ENCODE data around the gene IL15.
"Not testable (repeated sequence)": the region's sequence is repeated elsewhere in the genome, so short reads cannot be mapped to it uniquely, and the experiment has no call there.

The IL15 gene, protein sequence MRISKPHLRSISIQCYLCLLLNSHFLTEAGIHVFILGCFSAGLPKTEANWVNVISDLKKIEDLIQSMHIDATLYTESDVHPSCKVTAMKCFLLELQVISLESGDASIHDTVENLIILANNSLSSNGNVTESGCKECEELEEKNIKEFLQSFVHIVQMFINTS

DNA sequence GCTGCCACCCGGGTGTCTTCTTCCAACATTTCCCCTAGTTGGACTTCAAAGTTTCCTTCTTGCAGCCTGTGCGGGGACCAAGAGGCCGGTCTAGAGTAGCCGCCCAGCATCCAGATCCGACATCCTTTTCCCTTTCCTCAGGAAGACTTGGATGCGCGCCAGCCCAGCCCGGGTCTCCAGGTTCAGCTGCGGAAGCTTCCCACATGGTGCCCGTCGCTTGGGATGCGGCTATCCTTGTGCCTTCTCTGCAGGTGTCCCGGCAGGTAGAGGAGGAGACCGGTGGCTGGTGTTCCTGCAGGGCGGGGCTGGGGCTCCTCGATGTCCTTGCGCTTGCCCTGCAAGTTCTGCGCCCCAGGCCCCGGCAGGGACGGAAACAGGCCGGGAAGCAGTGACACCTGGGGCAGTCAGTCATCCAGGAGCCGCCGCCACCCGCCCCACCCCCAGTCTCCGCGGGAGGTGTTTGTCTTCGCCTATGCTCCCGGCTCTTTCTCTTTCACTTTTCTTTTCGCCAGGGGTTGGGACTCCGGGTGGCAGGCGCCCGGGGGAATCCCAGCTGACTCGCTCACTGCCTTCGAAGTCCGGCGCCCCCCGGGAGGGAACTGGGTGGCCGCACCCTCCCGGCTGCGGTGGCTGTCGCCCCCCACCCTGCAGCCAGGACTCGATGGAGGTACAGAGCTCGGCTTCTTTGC is at the start of gene IL15:
Gene IL15 (plus strand): TSS at position 502 of the 689 bp plus-strand sequence. CDS start 82,882 bp downstream, outside the sequence.
- DNase-seq (ENCODE audit: low read depth): peak; percentile 63

DNA sequence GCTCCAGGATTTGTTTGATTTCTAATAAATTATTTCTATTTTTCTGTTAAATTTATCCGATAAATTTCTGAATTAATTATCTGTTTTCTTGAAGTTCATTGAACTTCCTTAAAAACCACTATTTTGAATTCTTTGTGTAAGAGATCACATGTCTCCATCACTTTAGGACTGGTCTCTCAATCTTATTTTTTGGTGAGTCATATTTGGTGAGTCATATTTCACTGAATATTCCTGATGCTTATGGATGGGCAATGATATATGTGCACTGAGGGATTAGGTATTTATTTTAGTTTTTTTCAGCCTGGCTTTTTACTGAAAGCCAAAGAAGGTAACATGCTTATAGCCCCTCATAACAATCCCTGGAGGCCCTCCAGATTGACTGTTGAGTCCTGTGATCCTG is 48.5 kb upstream of the IL15 start:
- DNase-seq (ENCODE audit: low read depth): no peak

GRCh38 chr4:141595531-141595930 is 40.9 kb upstream of the IL15 start:
- DNase-seq (ENCODE audit: low read depth): no peak

DNA sequence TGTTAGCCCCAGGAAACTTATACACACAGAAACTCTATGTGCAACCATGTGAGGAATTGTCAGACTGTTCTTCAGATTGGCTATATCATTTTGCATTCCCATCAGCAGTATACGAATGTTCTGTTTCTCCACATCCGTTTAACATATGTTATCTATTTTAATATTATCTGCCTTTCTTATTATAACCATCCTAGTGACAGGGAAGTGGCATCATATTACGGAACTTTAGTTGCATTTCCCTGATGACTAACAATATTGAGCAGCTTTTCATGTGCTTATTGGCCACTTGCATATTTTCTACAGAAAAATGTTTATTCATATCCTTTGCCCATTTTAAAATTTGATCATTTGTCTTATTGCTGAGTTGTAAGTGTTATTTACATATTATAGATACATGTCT is 36.5 kb upstream of the IL15 start:
- no peak for DNase-seq (ENCODE audit: low read depth)

GRCh38 chr4:141604683-141605082 is 31.7 kb upstream of the IL15 start:
- not testable (repeated sequence) for DNase-seq (ENCODE audit: low read depth)

DNA sequence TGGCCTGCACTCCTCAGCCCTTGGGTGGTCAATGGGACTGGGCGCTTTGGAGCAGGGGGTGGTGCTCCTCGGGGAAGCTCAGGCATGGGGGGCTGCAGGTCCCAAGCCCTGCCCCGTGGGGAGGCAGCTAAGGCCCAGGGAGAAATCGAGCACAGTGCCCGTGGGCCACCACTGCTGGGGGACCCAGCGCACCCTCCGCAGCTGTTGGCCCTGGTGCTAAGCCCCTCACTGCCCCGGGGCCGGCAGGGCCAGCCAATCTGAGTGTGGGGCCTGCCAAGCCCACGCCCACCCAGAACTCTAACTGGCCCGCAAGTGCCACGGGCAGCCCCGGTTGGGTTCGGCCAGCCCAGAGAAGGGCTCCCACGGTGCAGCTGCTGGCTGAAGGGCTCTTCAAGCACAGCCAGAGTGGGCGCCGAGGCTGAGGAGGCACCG is 30.9 kb upstream of the IL15 start:
- DNase-seq (ENCODE audit: low read depth): no peak

- DNase-seq (ENCODE audit: low read depth): no peak
These were observed 27.1 kb upstream of the IL15 start for GRCh38 chr4:141609243-141609642.

GRCh38 chr4:141610365-141610764 is 26.0 kb upstream of the IL15 start:
- no peak for DNase-seq (ENCODE audit: low read depth)

DNA sequence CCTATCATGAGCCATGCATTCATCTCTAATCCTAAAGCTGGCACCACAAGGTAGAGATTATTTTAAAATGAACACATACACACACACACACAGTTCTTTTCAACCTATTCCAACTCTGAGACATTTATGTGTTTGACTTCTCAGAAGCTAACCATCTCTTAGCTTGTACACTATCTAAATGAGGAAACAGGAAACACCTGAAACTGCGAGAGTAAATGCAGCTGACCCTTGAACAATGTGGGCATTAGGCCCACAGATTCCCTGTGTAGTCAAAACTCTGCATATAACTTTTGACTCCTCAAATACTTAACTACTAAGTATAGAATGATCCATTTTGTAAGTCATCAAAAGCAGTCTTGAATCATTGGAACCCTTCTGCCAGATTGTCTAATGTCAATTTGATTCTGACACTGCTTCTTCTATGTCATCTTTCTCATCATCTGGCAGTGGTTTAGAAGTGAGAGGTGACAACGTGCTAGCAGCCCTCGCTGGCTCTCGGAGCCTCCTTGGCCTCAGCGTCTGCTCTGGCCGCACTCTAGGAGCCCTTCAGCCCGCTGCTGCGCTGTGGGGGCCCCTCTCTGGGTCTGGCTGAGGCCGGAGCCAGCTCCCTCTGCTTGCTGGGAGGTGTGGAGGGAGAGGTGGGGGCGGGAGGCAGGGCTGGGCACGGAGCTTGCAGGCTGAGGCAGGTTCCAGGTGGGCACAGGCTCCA is 21.4 kb upstream of the IL15 start:
- DNase-seq (ENCODE audit: low read depth): no peak

DNA sequence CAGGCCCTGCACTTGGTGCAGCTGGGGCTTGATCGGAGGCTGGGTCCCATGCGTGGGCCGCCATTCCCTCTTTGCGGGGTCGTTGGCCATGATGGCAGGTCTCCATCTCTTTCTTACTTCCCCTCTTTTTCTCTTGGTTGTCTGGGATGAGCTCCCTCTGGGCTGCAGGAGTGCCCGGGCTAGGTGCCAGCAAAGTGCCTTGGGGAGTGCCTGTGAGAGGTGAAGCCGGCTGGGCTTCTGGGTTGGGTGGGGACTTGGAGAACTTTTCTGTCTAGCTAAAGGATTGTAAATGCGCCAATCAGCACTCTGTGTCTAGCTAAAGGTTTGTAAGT is 20.8 kb upstream of the IL15 start:
- DNase-seq (ENCODE audit: low read depth): not testable (repeated sequence)

GRCh38 chr4:141620715-141621114 is 15.7 kb upstream of the IL15 start:
- DNase-seq (ENCODE audit: low read depth): no peak

GRCh38 chr4:141625023-141625422 is 11.4 kb upstream of the IL15 start:
- no peak for DNase-seq (ENCODE audit: low read depth)

- no peak for DNase-seq (ENCODE audit: low read depth)
These were observed 5.5 kb upstream of the IL15 start for GRCh38 chr4:141630854-141631253.

- no peak for DNase-seq (ENCODE audit: low read depth)
These were observed 674 bp upstream of the IL15 start for GRCh38 chr4:141635736-141636081.

- no peak for DNase-seq (ENCODE audit: low read depth)
These were observed 533 bp downstream of the IL15 start for GRCh38 chr4:141636771-141637460.

GRCh38 chr4:141637565-141637964 is 1.2 kb downstream of the IL15 start:
- no peak for DNase-seq (ENCODE audit: low read depth)

GRCh38 chr4:141638230-141638629 is 1.8 kb downstream of the IL15 start:
- no peak for DNase-seq (ENCODE audit: low read depth)

DNA sequence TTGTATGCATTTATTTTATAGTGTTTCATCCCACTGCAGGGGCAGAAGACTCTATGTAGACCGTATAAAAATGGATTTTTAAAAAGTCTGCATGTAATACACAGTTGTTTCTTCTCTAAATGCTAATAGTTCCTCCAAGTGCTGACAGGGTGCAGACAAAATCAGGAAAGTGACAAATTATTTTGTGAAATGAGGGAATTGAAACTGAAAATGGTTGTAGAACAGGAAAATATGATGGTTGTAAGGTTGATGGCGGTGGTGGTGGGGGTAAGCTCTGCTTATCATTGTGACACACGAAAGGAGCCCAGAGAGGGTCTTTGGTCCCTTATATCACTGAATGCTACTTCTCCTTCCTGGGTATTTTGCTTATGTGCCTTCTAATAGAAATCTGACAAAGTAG is 4.3 kb downstream of the IL15 start:
- DNase-seq (ENCODE audit: low read depth): no peak

DNA sequence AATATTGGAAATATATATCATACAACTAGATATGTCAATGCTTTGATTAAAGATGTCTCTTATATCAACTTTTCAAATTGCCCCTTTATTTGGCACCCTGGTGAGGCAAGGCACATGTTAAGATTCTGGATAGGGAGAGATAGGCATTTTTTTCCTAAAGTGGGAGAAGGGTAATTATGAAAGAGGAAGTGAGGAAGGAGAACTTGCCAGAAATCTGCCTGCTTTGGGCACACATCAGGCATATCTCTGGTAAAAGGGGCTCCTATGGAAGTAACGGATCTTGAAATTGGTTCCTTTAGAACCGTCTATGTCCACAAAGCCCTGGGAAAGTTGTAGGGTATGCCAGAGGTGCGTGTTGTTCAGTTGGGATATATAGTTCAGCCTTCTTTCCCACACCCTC is 5.7 kb downstream of the IL15 start:
- no peak for DNase-seq (ENCODE audit: low read depth)

- no peak for DNase-seq (ENCODE audit: low read depth)
These were observed 6.3 kb downstream of the IL15 start for GRCh38 chr4:141642711-141643110.

DNA sequence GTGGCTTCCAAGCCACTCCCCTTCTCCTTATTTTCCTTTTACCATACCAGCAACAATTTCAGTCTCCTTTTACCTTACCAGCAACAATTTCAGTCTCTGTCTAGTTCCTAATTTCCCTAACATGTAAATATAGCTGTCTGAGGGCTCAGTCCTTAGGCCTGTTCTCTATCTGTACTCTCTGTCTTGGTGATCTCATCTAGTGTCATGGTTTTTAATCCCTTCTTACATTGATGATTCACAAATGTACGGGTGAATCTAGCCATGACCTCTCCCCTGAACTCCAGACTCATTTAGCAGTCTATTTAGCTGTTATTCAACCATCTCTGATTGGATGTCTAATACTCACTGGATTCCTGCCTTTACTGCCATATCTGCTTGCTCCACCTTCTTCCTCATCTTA is 7.2 kb downstream of the IL15 start:
- DNase-seq (ENCODE audit: low read depth): no peak

- DNase-seq (ENCODE audit: low read depth): no peak
These were observed 9.4 kb downstream of the IL15 start for GRCh38 chr4:141645611-141646340.
